Right ventricle myocardium superior (tissue), 1 donor: Measurements from ENCODE around the gene SKA3. TPM values are rescaled to one million over a fixed set of nuclear protein-coding genes. Genes with fewer than 3 reads are reported as not detected.
"Not testable (repeated sequence)": the region's sequence is repeated elsewhere in the genome, so short reads cannot be mapped to it uniquely, and the experiment has no call there.

Experiments
- ATAC-seq: fragments of 200-7000 bp; cut with Tn5 transposase; one replicate; pipeline ENCODE4 v1.9.1; 2020; ENCODE audit warnings: mild to moderate bottlenecking; ENCODE audit not compliant: poor library complexity
- DNase-seq: peaks from one replicate; pipeline ENCODE4 v3.0.0-alpha.2; 2020
- intact Hi-C: fragments of 100-400 bp; cut with DNase I; formaldehyde crosslinking; loops from one replicate; pipeline ENCODE4 v1.11.2; 2022
- long read RNA-seq: library from polyadenylated mRNA; unstranded; transcript quantifications from one replicate; pipeline ENCODE4 v2.0.0, GENCODE V29; 2021
- total RNA-seq: library from RNA; stranded (reverse); fragmentation: NEBNext Ultra II Directional; extraction: Animal tissue kit (Norgen Biotek cat#: 25700); gene quantifications from one replicate; pipeline ENCODE4 v1.2.1, GENCODE V29; 2021
- donor health status: DM: no; HTN: yes; CAD: no; lungs with severe emphysema.

The SKA3 gene
- 0.32 TPM for total RNA-seq
- long read RNA-seq: 0 reads

DNA sequence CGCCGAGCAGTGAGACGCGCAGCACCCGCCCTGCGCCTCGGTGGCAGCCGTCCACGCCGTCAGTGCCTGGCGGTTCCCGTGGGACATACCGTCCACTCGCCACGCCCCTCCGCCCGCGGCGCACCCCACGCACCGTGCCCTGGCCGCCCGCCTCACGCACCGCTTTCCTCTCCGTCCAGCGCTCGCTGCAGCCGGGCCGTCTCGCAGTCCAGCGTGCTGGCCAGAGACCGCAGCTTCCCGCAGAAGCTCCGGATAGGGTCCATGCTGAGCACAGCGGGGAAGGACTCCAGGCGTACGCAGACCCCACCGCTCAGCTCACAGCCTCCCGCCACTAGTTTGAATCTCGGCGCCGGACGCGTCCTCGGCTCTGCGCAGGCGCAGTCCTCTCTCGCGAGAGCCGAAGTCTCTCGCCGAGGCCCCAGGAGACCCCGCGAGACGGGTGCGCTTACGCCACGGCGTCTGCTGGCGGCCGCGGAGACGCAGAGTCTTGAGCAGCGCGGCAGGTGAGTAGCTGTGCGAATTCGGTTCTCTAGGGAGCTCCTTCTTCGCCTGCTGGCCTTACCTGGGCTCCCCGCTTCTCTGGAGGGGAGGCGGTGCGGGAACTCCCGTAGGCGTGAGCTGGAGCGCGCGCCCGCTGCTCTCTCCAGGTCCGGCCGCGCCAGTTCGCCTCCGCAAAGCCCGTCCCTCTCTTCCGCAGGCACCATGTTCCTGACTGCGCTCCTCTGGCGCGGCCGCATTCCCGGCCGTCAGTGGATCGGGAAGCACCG lies at the start of gene SKA3, which contains the start of gene MRPL57:
SKA3 (minus strand) TSS at position 338 of the 767 bp plus-strand sequence; CDS start at position 263, 75 bp downstream.
MRPL57 (plus strand) TSS at position 444 of the 767 bp plus-strand sequence; CDS start at position 703, 259 bp downstream.
- peak; percentile 95 for DNase-seq
- intact Hi-C loops: loop anchor here (5.0 kb wide), 1 partner anchor 234 kb away; no protein-coding TSS in a partner anchor
- peak; percentile 99 for ATAC-seq

DNA sequence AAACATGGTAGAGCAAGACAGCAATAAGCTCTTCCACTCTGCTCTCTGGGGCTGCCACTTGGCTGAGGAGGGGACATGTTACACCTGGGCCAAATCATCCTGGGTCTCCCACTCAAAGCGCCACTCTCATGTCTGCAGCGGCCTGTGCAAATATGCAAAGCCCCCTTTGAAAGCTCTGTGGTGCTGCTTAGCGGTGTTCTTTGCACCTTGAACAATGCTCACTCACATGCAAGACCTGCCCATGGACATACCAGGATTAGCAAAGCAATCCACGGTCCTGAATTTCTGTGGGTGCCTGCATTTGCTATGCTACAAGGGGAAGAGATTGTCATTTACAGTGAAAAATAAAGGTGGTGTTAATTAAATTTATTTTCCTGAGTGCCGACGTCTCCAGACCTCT lies 48.7 kb upstream of the SKA3 start:
- intact Hi-C loops: no loop called here
- no peak for DNase-seq
- no peak for ATAC-seq

DNA sequence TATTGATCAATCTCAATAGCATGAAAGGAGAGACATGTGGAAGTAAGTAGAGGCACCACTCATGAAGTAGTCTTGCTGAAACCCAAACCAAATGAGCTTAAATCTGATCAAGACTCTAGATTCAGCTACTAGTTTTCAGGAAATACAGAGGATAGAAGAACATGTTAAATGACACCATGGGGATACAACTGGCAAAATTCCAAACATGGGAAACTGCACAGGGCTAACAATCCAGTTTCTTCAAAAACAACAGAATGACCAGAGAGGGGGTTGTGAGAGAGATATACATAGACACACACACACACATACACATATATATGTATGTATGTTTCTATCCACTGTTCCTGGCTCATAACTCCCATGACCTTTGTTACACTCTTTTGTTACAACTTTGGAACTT lies 44.9 kb upstream of the SKA3 start:
- intact Hi-C loops: no loop called here
- no peak for ATAC-seq
- no peak for DNase-seq

DNA sequence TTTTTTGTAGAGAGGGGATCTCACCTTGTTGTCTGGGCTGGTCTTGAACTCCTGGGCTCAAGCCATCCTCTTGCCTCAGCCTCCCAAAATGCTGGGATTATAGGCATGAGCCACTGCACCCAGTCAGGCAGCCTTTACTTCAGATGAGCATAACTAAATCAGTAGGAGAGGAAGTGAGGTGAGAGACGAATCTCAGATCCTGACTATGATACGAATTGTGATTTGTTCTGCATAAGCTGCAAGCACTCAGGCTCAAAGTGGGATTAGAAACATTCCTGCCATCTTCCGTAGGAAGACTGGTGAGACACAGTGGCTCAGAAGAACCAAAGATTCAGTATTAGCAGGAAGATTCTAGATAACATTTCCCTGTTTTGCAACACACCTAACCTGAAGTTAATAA lies 43.4 kb upstream of the SKA3 start:
- intact Hi-C loops, DNase-seq, ATAC-seq: not testable (repeated sequence)

DNA sequence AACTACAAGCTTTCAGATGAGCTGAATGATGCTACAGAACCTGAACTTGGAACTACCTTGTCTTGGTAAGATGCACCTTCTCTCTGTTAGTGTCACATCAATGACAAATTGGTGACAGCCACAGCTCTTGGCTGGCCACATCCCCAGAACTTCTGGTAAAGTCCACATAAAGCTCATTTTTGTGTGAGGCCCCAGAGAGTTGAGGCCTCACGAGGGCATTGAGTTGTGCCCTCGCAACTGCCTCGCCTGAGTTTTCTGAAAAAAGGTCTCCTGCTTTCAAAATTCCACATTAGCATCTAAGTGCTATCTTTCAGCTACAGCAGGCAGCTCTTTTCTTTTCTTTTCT lies 42.7 kb upstream of the SKA3 start:
- intact Hi-C loops: no loop called here
- DNase-seq (no peak), ATAC-seq (no peak)

DNA sequence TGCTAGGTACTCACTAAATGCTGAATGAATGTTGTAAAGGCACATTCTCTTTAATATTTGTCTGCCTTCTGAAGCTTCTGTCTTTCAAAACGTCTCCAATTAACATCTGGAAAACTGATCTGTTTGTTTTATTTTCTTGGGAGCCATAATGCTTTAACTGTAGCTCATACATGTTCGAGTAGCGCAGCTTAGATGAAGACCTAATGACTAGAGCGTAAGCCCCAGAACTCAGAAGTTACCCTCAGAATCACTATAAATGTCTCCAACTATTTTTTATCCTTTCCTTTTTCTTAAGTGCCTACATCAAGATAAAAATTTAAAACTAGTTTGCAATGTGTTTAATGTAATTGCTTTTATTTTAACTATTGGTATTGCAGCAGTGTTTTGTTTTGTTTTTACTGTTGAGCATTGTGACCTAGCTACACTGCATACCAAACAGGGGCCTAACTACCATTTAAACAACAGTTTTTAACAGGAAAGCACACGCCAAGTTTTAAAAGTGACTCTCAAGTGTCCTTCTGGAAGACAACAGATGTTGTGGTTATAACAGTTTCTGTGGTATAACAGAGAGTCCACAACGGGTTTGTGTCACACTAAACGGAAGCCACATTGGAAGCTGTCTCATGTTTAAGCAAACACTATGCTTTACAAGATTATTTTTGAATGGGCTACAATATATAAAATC lies 42.1 kb upstream of the SKA3 start:
- intact Hi-C loops: no loop called here

DNA sequence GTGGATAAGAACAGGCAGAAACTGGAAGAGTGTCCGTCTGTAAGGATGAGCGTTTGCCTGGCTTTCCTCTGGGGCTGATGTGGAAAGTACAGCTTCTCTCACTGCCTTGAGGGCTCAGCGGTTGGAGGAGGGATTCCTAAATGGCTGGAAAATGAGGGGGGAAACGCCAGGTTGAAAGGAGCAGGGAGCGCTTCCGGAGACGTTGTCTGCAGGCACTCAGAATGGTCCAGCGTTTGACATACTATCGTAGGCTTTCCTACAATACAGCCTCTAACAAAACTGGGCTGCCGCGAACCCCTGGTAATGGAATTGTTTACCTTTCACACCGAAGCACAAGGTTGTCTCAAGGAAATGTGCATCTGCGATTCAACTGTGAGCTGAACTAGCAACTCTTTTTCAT lies 40.0 kb upstream of the SKA3 start:
- intact Hi-C loops: no loop called here
- DNase-seq (no peak), ATAC-seq (no peak)

More for the DNA sequence above, 42.1 kb upstream of the SKA3 start:
- DNase-seq (no peak), ATAC-seq (no peak)

DNA sequence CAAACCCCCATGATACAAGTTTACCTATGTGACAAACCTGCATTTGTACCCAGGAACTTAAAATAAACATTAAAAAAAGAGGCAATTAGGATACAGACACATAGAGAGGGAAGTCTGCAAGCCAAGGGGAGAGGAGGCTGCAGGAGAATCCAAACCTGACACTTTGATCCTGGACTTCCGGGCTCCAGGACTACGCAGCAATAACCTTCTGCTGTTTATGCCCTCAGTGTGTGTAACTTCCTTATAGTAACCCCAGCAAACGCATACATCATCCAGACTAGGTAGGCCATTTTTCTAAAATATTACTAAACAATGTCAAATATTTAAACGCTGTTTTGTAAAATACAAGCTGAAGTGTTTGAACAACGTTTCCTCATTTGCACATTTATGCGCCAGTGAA lies 39.1 kb upstream of the SKA3 start:
- intact Hi-C loops, DNase-seq, ATAC-seq: not testable (repeated sequence)

DNA sequence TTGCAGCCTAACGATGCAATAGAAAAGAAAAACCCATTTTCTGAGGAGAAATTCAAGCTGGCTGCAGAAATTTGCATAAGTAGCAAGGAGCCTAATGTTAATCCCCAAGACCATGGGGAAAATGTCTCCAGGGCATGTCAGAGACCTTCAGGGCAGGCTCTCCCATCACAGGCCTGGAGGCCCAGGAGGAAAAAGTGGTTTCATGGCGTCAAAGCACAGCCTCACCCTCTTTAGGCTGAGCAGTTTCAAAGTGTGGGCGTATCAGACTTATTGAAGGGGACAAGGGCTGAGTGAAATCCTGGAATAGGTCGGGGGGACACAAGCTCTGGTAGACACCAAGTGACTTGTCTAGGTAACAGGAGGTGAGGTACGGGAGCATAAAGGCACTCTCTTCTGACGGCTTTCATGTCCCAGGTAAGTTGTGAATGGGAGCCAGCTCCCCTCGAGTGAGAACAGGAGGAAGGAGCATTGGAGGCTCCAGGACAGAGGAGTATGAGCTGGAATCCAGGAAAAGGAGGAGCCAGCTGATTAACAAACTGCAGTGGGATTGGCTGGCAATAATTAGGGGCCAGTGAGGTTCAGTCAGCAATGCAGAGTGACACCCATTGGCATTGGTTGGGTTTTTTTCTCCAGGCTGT lies 35.9 kb upstream of the SKA3 start:
- intact Hi-C loops: no loop called here
- no peak for ATAC-seq
- no peak for DNase-seq

DNA sequence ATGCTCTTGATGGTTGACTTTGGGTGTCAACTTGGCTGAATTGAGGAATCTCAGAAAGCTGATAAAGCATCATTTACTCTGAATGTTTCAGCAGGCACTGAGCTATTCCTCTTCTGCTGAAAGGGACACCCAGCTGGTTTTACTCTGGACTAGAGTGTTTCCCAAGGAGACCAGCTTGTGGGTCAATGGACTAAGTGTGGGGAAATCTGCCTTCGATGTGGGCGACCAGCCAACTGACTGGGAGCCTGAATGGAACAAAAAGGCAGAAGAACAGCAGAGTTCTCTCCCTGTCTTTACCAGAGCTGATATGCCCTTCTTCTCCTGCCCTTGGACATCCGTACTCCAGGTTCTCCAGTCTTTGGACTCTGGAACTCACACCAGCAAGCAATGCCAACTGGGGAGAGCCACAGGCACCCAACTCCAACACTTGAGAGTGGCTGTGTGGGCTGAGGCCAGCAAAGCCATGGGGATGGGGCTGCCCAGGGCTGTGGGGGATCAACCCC lies 32.4 kb upstream of the SKA3 start:
- ATAC-seq (no peak), DNase-seq (no peak)
- intact Hi-C loops: no loop called here

DNA sequence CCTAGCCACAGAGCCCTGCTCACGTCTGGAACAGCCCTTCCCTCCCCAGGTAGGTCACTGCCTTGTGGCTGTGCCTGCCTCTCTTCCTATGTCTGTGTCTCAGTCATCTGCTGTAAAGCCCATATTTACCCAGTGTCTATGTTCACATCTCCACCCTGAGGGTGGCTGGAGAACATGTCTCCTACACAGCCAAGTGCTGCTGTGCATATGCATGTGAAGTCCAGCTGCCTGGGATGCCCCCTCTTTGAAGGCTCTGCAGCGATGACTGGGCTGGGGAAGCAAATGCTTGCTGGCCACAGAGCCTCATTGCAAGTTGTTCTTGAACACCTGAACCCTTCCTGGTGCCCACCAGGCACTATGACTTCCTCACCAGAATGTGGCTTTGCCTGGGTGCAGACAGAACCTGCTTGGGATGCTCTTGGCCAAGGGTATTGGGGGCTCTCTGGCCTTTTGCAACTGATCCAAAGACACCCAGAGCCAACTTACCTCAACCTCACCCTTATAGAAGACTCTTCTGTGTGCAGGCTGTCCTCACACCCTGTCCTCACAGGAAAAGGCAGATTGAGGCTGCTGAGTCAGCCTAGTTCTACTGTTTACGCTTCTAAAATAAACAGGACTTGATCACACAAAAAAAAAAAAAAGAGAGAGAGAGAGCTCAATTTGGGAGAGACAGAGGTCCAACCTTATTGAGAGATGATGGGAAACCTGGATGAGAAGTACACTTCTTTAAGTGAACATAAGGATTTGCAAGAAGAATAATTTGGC lies 26.6 kb upstream of the SKA3 start:
- DNase-seq (no peak), ATAC-seq (no peak)
- intact Hi-C loops: no loop called here

DNA sequence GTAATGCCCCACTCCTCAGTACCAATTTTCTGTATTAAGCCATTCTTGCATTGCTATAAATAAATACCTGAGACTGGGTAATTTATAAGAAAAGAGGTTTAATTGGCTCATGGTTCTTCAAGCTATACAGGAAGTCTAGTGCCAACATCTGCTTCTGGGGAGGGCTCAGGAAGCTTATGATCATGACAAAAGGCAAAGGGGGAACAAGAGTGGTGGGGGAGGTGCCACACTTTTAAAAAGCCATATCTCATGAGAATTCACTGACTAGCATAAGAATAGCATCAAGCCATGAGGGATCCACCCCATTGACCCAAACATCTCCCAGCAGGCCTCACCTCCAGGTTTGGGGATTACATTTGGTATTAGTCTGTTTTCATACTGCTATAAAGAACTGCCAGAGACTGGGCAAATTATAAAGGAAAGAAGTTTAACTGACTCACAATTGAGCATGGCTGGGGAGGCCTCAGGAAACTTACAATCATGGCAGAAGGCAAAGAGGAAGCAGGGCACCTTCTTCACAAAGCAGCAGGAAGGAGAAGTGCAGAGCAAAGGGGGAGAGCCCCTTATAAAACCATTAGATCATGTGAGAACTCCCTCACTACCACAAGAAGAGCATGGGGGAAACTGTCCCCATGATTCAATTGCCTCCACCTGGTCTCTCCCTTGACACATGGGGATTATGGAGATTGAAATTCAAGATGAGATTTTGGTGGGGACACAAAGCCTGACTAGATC lies 25.3 kb upstream of the SKA3 start:
- ATAC-seq, DNase-seq, intact Hi-C loops: not testable (repeated sequence)

DNA sequence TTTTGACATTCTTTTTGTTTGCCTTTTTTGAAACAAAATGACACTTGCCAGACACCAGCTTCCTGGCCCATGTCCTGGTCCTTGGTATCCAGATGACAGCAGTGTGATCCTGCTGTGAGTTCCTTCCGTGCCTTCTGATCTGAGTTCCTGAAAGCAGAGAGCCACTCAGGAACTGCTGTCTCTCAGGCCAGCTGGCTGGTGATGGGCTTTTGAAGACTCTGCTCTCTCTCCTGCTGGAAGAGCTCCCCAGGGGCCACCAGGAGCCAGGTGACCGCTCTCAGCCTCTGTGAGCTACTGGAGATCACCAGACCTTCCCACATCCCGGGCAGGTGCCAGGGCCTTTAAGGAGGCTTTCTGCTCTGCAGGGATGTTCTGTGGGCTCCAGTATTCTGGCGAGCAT lies 22.0 kb upstream of the SKA3 start:
- intact Hi-C loops, DNase-seq, ATAC-seq: not testable (repeated sequence)

DNA sequence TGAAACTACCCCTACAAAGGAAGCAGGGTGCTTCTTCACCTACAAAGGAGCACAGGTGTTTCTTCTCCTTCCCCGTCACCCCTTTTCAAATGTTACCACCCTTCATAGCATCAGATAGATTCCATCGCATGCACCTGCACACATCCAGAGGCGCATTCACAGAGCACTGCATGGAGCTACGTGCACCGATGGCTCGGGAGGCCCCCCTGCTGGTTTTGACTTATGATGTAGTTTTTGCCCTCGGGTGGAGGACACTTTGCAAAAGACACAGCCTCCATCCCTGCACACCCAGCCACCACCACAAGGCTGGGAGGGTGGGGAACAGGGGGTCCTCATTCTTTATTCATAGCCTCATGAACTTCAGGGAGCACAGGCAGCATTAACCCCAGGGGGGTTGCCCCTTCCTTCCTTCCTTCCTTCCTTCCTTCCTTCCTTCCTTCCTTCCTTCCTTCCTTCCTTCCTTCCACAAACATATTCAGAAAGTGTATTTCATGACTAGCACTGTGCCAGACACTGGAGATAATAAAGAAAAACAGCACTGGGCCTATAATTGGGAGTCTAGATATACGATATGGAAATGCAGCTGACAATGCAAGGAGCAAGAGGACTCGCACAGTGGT lies 21.4 kb upstream of the SKA3 start:
- DNase-seq, intact Hi-C loops, ATAC-seq: not testable (repeated sequence)

DNA sequence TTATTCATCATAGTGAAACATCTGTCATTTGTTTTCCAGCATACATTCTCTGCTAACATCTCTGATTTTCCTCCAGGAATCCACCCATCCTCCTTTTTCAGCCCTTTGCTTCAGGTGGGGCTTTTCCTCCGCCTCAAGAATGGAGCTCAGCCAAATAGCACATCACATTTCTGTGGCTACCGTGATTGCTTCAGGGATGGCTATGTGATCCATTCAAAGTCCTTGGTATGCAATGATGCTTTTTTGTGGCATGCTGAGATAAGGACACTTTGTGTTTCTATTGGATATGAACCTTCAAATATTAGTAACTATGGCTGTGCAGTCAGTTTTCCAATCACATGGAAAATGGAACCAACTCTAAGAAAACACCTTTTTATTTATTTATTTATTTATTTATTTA lies 18.4 kb upstream of the SKA3 start:
- DNase-seq, ATAC-seq, intact Hi-C loops: not testable (repeated sequence)

DNA sequence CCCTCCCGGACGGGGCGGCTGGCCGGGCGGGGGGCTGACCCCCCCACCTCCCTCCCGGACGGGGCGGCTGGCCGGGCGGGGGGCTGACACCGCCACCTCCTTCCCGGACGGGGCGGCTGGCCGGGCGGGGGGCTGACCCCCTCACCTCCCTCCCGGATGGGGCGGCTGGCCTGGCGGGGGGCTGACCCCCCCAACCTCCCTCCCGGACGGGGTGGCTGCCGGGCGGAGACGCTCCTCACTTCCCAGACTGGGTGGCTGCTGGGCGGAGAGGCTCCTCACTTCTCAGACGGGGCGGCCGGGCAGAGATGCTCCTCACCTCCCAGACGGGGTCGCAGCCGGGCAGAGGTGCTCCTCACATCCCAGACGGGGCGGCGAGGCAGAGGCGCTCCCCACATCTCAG lies 10.1 kb upstream of the SKA3 start:
- intact Hi-C loops, DNase-seq: not testable (repeated sequence)

DNA sequence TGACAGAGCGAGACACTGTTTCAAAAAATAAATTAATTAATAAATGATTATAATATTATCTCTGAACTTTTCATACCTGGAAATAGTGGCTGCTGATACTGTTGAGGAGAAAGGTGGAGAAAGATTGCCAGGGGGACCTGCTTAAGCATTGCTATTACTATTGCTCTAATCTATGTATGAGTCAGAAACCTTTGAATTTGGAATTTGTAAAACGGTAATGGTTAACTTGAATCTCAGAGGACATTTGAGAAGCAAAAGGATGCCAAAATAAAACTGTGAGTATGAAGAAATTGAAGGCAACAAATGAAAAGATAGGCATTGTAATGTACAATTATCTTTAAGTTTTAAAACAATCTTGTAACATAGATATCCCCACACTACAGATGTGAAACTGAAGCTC lies 5.3 kb upstream of the SKA3 start:
- intact Hi-C loops: no loop called here

More for the DNA sequence above, 10.1 kb upstream of the SKA3 start:
- ATAC-seq: not testable (repeated sequence)

DNA sequence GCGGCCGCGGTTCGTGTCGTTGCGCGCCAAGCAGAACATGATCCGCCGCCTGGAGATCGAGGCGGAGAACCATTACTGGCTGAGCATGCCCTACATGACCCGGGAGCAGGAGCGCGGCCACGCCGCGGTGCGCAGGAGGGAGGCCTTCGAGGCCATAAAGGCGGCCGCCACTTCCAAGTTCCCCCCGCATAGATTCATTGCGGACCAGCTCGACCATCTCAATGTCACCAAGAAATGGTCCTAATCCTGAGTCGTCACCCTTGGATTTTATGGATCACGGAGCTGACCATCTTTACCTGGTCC lies 581 bp upstream of the SKA3 start:
- no peak for DNase-seq
- ATAC-seq: peak; percentile 63
- intact Hi-C loops: loop anchor here (5.0 kb wide), 1 partner anchor 235 kb away; no protein-coding TSS in a partner anchor

More for the DNA sequence above, 5.3 kb upstream of the SKA3 start:
- DNase-seq (no peak), ATAC-seq (no peak)
